ENCODE data around the gene SLC43A1.
A peak's percentile ranks its signal among the peaks of the same experiment; 100 is the strongest.
"Not testable (repeated sequence)": the region's sequence is repeated elsewhere in the genome, so short reads cannot be mapped to it uniquely, and the experiment has no call there.

The SLC43A1 gene

DNA sequence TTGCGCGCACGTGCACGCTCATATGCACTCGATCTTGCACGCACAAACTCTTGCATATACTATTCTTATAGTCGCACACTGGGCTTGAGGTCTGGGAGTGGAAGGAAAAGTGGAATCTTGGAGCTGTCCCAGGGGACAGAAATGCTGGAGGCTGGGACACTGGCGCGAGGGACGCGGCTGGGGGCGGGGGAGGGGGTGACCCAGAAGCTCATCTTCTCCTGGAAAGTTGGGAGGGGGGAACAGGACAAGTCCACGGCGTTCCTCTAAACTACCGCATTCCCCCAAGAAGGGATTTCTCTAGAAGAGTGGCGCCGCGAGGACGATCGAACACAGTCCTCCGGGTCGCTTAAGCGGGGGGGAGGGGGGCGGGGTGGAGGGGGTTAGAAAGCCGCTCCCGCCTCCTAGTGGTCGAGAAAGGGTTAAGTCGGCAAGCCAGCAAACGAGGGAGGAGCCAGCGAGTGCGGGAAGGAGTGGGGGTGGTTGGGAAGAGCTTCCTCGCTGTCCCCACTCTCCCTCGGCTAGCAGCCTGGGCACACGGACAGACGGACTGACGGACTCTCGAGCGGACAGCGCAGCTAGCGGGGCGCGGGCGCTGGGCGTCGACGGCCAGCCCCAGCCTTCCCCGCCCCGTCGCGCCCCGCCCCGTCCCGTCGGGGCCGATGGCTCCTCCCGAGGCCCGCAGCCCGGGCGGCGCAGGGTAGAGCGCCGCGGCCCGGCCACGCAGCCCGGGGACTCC is 55.3 kb downstream of the SLC43A1 start, which contains the start of gene RTN4RL2:
Gene RTN4RL2, plus strand, starts transcription at position 507 of the 736 bp plus-strand sequence. CDS start 338 bp downstream, outside the sequence.
- DNase-seq = peak; percentile 10

- peak; percentile 6 for DNase-seq
Observed at GRCh38 chr11:57459164-57460021, 56.1 kb downstream of the SLC43A1 start.

DNA sequence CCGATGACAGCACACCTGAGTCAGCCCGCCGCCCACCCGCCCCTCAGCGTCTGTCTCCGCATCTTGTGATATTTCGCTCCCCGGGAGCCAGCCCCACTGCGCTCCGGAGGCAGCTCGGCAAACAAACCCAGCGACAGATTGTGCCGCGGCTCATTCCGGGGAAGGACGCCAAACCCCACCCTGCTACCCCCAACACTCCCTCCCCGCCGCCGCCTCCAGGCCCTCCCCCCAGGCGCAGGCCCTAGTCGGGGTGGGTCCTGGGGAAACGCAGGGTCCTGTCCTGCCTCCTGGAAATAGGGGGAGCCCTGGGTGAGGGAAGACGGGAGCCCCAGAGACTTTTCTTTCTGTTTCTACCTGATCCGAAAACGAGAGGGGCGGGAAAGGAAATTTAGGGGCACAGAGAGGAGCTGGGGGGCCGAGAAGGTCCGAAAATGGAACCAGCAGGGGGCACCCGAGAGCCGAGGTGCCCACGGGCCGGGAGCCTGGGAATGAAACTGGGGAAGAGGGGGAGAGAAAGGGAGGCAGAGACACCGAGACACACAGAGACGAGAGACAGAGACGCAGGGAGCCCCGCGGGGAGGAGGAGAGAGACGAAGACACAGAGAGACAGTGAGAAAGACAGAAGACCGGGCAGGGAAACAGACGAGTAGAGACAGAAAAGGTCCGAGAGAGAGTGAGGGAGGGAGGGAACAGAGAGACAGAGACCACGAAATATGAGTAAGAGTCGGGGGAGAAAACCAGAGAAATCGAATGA is 56.9 kb downstream of the SLC43A1 start:
- DNase-seq = peak; percentile 36

DNA sequence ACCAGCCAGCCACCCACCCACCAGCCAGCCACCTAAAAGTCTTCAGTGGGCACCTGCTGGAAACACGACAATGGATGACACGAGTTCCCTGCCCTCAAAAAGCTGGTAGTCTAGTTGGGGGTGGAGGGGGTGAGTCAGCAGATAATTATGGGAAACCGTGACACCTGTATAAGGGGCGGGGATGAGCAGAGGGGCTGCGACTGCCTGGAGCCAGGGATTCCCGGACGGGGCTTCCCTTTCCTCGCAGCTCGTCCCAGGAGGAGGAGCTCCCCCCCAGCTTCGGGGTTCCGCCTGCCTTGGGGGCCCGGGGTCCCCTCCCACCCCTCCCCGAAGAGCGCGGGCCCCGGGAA is 57.5 kb downstream of the SLC43A1 start:
- DNase-seq = no peak

- no peak for DNase-seq
Observed at GRCh38 chr11:57457643-57458023, 57.9 kb downstream of the SLC43A1 start.

GRCh38 chr11:57456960-57457642 is 58.4 kb downstream of the SLC43A1 start:
- peak; percentile 69 for DNase-seq

- no peak for DNase-seq
Observed at GRCh38 chr11:57453543-57454177, 61.8 kb downstream of the SLC43A1 start.

DNA sequence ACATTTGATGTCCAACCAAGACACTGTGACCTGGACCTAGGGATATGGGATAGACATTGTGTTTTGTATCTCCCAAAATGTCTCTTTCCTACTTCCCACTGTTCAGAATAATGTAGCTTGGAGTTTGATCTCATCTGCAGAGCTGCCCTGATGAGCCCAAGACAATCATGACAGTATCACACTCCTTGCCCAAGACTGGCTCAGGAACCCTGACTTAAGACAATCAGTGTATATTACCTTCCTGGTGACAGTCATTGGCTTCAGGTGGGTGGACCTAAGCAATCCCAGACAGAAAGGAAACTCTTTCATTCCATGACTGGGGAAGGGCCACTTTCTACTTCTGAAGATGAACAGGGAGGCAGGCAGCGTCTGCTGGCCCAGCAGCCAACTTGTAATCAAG is 69.4 kb downstream of the SLC43A1 start:
- no peak for DNase-seq

DNA sequence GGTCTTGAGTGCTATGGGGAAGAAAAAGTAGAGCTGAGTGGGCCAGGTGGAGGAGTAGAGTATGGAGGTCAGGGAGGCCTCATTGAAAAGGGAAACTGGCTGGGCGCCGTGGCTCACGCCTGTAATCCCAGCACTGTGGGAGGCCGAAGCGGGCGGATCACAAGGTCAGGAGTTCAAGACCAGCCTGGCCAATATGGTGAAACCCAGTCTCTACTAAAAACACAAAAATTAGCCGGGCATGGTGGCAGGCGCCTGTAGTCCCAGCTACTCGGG is 70.4 kb downstream of the SLC43A1 start:
- not testable (repeated sequence) for DNase-seq

GRCh38 chr11:57444362-57445121 is 71.0 kb downstream of the SLC43A1 start:
- no peak for DNase-seq

DNA sequence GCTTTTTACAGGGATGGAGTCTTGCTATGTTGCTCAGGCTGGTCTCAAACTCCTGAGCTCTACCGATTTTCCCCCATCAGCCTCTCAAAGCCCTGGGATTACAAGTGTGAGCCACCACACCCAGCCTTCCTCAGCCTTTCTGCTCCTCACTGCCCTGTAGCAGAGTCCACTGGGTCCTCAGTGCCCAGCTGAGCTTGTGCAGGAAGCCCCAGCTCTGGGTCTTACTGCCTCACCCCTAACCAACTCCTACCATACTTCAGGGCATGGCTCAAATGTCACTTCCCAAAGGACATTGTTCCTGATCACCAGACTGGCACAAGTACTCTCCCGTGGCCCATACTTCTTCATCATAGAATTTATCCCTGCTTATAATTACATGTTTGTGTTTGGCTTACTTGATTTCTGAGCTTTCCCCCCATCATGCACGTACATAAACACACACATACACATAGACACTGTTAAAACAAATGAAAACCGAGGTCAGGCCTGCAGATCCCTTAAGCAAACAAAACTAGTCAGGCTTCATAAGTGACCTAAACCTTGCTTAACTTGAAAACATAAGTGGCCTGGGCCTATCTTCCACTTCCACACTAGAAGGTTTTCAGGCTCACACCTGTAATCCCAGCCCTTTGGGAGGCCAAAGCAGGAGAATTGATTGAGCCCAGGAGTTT is 74.6 kb downstream of the SLC43A1 start:
- DNase-seq = no peak

GRCh38 chr11:57439786-57440185 is 75.7 kb downstream of the SLC43A1 start:
- DNase-seq = no peak

- DNase-seq = no peak
Observed at GRCh38 chr11:57438345-57439285, 76.9 kb downstream of the SLC43A1 start.

GRCh38 chr11:57436031-57436430 is 79.5 kb downstream of the SLC43A1 start:
- no peak for DNase-seq

GRCh38 chr11:57434640-57435546 is 80.6 kb downstream of the SLC43A1 start:
- DNase-seq = no peak

All from activated gamma-delta T cell treated with Interleukin-2 at 50 U/mL for 16 hours (primary cell).